ENCODE data around the gene ZC3H8.
A peak's percentile ranks its signal among the peaks of the same experiment; 100 is the strongest.
"Not testable (repeated sequence)": the region's sequence is repeated elsewhere in the genome, so short reads cannot be mapped to it uniquely, and the experiment has no call there.

ZC3H8 gene

DNA sequence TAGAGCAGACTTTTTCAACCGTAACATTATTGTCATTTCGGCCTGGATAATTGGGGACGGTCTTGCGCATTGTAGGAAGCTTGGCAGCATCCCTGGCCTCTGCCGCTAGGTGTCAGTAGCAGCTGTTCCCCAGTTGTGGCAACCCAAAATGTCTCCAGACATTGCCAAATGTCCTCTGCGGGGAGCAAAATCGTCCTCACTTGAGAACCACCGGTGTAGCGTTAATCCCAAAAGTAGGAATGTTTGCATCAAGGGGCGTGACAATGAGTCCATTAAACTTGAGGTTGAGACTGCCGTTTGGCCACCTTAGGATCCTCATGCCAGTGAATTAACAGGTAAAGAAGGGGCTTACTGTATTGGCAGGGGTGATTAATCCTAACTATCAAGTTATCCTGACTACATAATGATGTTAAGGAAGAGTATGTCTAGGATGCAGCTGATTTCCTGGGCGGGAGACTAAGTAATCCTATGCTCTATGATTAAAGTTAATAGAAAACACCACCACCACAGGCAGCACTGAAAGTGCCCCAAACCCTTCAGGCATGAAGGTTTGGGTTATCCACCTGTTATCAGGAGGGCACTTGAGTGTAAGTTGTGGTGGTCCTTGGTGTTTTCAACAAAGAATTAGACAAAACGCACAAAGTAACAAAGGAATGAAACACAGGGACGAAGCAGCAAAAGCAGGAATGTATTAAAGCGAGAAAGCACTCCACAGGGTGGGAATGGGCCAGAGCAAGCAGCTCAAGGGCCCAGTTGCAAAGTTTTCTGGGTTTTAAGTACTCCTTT, 4.9 kb upstream of the ZC3H8 start:
- DNase-seq (ENCODE audit: low read depth, low spot score) = peak; percentile 56

DNA sequence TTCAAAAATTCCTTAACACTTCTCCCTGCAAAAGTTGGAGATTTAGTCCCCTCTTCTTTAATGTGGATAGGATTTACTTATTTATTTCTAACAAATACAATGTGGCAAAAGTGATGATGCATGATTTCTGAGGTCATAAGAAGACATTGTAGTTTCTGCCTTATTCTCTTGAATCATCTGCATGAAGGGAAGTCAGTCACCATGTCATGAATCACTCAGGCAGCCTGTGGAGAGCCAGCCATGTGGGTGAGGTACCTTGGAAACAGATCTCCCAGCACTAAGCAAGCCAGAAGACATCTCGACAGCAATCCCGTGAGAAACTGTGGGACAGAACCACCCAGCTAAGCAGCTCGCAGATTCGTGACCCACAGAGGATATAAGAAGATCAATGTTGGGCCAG, 2.7 kb upstream of the ZC3H8 start:
- DNase-seq (ENCODE audit: low read depth, low spot score) = no peak

DNA sequence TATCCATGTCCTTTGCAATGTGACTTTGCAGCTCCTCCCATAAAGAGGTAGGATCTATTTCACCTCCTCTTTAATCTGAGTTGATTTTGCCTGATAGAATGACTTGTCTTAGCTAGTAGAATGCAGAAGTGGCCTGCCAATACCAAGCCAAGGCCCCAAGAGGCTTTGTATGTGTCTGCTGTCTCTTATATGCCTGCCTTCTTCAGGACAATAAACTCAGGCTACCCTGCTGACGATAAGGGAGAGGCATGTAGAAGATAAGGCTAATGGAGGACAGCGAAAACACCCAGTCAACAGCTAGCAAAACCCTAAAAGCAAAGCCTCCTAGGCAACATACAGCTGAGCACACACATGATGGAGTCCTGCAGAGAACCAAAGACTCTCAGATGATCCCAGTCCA, 1.8 kb upstream of the ZC3H8 start:
- DNase-seq (ENCODE audit: low read depth, low spot score) = no peak

DNA sequence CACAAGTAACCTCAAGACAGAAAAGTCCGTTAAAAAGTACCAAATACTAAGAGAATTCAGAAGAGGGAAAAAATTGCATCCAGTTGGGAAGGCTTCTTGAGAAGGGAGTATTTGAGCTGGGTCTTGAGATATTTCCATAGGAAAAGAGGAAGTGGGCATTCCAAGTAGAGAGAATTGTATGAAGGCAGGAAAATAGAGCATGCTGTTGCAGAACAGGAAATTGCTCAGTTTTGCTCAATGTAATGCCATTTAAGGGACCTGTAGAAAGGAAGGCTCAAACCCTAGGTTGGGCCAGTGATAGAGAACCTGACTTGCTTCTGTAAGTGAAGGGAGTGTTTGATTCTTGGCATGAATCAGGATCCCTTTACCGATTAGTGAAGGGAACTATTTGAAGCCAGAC, 1.0 kb upstream of the ZC3H8 start:
- no peak for DNase-seq (ENCODE audit: low read depth, low spot score)

DNA sequence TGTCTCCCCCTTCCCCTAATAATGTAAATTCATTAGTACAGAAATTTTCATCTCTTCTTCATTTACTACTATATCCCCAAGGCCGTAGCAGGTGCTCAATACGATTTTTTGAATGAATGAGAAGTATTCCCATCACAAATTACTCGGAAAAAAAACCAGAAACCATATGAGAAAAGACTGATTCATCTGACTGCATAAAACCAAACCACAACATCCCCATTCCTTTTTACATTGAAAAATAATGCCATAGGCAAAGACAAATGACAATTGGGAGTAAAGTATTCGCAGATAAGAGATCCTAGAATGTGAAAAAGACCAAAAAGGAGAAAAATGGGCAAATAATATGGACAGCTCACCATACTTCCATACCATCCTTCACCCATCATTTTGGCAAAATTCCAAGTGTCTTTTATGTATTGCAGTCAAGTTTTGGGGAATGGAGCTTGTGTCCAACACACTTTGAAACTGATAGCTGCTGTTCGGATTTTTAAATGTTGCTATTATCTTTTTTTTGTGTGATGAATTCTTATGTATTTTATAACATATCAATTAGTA, 1.5 kb downstream of the ZC3H8 start:
- DNase-seq (ENCODE audit: low read depth, low spot score) = no peak

DNA sequence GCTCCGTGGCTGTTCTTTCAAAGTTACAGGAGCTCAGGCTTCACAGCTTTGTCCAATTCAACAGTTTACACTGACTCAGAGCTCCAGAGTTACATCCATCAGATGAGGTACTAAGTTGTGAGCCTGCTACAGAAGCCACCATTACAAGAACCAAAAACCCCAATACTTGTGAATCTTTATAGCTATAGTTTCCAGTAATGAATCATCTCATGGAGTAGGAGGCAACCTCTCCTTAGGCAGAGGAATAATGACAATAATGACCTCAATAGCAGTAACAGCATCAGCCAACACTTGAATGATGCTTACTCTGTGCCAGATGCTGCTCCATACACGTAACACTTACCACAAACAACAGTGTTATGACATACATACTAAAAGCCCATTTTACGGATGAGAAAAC, 3.6 kb downstream of the ZC3H8 start:
- DNase-seq (ENCODE audit: low read depth, low spot score) = no peak

DNA sequence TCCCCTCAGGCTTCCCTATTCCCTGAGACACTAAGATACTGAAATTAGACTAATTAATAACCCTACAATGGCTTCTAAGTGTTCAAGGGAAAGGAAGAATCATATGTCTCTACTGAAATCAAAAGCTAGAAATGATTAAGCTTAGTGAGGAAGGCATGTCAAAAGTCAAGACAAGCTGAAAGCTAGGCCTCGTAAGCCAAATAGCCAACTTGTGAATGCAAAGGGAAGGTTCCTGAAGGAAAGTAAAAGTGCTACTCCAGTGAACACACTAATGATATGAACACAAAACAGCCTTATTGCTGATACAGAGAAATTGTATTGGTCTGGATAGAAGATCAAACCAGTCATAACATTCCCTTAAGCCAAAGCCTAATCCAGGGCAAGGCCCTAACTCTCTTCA, 10.0 kb downstream of the ZC3H8 start:
- DNase-seq (ENCODE audit: low read depth, low spot score) = no peak

DNA sequence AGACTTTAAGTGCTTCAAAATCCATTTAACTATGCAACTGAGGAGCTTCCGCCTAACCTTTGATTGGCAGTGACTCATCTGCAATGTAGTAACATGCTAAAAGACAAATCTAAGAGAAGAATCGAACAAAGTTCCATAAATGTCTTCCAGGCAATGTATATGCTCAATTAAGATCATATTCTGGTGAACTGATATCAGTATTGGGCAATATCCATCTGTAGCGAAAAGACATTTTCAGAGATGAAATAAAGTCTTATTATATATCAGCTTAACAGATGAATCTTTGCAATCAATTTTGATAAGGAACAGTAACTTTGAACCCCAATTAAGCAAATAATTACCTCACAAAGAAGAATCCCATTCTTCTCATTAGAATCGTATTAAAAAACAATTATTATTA, 11.6 kb downstream of the ZC3H8 start:
- no peak for DNase-seq (ENCODE audit: low read depth, low spot score)

DNA sequence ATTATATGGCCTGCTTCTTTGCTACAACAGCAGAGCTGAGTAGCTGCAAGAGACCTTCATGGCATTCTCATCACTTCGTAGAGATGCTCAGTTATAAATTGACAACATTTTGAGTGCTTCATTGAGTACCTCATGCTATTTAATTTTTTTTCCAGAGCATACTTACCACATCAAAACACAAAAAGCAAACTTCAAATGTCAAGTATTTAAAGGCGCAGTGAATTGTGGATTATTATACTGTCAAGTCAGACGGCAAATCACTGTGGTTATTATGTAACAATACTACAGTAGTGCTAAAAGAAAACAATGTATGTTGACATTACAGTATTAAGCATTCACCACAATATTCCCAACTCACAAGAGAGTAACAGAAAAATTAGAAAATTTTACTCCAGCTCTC, 12.5 kb downstream of the ZC3H8 start:
- DNase-seq (ENCODE audit: low read depth, low spot score) = no peak

DNA sequence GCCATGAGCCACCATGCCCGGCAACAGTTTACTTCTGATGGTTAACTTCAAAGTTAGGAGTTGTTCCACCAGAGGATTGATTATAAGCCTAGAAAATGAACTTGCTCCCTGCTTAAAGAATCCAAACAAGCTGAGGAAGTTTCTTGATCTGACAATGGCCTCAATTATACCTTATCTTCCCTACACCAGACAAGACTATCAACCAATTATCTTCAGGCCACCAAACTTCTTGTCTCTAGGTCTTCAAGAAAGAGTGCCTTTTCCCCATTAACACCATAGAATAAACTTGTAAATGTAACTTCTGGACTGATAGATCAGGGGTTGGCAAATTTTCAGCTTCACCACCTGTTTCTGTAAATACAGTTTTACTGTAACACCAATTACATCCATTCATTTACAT, 15.0 kb downstream of the ZC3H8 start:
- DNase-seq (ENCODE audit: low read depth, low spot score) = no peak

DNA sequence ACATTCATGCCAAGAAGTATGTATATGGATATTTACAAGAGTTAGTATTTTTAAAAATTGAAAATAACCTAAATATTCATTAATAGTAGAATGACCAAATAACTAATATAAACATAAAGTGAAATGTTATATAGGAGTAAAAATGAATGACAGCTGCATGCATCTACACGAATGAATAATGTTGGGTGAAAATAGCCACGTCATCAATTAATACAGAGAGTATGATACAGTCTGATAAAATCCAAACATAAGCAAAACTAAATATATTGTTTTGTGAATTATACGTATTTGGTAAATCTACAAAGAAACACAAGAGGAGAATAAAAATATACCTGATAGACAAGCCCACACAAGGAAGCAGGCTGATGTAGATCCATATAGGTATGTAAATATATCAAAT, 24.5 kb downstream of the ZC3H8 start:
- no peak for DNase-seq (ENCODE audit: low read depth, low spot score)

DNA sequence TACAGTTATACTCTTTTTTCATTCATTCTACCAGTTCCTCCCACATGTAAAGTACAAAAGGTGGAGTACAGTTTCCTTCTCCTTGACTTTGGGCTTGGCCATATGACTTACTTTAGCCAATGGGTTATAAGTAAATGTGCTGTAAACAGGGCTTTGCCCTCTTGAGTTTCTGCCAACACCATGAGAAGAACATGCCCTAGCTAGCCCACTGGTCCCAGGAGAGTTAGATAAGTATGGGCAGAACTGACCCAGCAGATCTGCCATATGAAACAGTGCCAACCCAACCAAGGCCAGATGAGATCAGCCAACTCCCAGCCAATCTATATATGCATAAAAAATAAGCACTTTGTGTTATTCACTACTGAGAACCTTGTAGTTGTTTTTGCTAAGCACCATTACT, 25.5 kb downstream of the ZC3H8 start:
- no peak for DNase-seq (ENCODE audit: low read depth, low spot score)

DNA sequence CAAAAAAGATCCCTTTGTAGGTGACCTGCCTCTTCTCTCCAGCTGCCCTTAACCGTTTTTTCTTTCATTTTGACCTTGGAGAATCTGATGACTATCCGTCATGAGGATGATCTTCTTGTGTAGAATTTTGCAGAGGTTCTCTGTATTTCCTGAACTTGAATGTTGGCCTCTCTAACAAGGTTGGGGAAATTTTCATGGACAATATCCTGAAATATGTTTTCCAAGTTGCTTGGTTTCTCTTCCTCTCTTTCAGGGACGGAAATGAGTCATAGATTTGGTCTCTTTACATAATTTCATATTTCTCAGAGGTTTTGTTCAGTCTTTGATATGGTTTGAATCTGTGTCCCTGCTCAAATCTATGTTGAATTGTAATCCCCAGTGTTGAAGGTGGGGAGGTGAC, 34.0 kb downstream of the ZC3H8 start:
- DNase-seq (ENCODE audit: low read depth, low spot score) = no peak

DNA sequence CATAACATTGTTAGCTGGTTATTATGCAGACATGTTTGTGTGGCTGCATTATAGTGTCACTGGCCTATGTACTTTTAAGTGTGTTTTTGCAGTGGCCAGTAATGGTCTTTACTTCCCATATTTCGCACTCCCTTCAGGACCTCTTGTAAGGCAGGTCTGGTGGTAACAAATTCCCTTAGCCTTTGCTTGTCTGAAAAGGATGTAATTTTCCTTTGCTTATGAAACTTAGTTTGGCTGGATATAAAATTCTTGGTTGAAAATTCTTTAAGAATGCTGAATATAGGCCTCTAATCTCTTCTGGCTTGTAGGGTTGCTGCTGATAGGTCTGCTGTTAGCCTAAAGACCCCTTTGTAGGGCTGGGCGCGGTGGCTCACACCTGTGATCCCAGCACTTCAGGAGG, 34.7 kb downstream of the ZC3H8 start:
- no peak for DNase-seq (ENCODE audit: low read depth, low spot score)

DNA sequence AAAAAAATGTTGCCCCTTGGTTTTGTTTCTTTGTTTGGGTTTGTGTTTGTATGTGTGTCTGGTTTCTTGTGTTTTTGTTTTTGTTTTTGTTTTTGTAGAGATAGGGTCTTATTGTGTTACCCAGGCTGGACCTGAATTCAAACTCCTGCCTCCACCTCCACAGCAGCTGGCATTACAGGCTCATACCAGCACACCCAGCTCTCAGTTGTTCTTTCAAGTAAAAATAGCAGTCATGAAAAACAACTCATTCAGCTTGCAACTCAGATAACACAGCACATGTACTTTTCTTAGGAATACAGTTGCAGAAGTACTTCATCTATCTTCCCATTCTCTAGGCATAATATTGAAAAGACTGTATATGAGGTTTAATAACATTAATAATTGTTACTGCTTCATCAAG, 37.0 kb downstream of the ZC3H8 start:
- DNase-seq (ENCODE audit: low read depth, low spot score) = no peak

DNA sequence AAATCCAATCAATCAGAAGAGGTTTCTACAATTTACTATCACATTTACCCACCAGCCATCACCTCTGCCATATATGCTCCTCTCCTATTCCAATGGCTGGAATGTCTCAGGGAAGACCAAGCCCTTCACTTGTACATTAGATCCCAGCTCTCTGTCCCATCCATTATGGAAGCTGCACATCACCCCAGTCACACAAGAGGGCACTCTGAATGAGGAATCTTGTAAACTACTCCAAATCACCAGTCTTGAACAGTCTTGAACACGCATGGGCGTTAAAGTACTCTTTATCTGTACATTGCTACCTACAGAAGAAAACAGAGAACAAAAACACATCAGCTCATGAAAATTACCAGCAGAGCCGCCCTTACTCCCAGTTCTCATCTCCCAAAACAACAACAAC, 38.7 kb downstream of the ZC3H8 start:
- no peak for DNase-seq (ENCODE audit: low read depth, low spot score)

DNA sequence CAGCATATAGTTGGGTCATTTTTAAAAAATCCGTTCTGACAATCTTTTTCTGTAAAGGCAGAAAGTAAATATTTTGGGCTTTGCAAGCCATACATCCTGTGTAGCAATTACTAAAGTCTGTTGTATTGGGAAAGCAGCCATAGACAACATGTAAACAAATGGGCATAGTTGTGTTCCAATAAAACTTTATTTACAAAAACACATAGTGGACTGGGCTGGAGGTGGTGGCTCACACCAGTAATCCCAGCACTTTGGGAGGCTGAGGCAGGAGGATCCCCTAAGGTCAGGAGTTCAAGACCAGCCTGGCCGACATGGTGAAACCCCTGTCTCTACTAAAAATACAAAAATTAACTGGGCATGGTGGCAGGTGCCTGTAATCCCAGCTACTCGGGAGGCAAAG, 46.9 kb downstream of the ZC3H8 start:
- DNase-seq (ENCODE audit: low read depth, low spot score) = not testable (repeated sequence)

DNA sequence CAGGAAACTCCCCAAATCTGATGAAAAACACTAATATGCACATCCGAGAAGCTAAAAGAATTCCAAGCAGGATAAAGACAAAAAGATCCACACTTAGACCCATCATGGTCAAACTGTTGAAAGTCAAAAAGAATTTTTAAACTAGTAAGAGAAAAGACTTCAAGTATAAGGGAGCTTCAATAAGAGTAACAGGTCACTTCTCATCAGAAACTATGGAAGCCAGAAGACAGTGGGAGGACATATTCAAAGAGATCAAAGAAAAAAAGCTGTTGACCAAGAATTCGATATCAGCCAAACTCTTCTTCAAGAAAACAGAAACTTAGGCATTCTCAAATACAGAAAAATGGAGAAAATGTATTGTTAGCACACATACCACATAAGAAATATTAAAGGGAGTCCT, 50.4 kb downstream of the ZC3H8 start:
- no peak for DNase-seq (ENCODE audit: low read depth, low spot score)

DNA sequence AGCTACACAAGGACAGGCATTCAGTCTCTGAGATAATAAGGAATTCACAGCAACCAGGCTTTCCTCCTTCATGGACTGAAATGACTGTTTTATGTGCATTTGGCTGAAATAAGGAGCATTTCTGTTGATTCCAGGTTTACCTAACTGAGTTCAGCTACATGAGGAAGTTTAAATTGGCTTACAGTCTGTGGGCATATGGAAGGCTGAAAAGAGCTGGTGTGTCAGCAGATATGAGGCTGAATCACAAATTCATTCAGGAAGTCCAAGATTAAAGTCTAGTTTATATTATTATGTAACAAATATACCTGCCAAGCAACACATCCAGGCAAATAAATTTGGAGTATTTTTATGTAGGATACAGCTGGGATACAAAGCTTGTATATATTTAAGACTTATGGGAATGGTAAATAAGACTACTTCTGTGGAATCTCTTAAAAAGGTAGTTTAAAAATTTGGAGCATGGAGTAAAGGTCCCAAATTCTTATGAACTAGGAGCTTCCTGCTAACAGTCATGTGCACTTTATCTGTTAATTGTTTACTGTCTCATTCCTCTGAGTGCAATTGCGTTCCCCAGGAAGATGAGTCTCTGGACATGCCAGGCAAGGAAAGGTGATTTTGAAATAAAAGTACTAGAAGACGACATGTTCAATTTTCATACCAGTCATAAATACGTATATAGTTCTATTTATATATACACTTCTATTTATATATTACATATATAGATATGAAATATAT, 53.0 kb downstream of the ZC3H8 start:
- DNase-seq (ENCODE audit: low read depth, low spot score) = no peak

DNA sequence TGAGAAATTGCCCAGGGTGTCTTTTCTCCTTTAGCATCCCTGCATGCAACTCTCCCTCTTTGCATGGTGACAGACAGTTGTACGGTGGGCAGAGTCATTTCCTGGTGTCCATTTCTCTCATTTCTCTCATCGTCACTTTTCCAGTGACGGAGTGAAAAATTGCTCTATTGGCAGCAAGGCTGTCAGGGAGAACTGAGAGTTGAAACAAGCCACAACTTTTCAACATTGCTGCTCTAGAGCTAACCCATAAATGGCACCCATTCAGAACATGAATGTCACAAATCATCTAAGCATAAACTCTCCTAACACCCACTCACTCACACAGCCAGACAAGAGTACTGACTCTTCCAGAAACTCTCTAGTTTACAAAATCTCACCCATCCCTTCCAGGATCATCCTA, 55.7 kb downstream of the ZC3H8 start:
- DNase-seq (ENCODE audit: low read depth, low spot score) = no peak

DNA sequence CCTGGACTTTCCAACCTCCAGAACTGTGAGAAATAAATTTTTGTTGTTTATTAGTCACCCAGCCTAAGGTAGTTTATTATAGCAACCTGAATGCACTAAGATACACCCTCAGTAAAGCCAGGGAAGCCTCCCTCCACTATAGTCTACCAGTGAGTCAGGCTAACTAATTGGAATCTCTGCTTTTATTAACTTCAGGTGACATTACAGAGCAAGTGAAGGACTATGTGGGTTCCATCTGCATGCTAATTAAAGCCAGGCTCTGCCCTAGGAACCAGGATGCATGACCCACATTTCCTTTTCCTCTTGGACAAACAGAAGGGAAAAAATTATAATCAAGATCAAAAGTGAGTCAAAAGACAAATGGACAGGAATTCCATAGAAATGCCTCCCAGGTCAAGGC, 56.1 kb downstream of the ZC3H8 start:
- DNase-seq (ENCODE audit: low read depth, low spot score) = no peak

DNA sequence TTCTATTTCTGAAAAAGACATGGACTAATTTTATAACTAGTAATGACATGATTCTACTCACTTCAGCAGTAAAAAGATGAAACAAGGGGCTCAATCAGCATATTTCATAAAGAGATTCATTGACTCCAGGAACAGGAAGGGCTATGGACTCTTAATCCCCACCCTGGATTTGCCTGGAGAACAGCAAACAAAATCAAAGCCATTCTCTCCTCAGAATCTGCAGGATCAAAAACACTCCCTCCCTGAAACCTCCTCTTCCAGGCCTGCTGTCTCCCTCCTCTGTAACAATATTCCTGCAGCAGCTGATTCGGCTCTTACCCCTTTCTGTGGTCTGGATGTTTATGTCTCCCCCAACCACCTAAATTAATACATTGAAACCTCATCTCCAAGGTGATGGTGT, 57.0 kb downstream of the ZC3H8 start:
- no peak for DNase-seq (ENCODE audit: low read depth, low spot score)

DNA sequence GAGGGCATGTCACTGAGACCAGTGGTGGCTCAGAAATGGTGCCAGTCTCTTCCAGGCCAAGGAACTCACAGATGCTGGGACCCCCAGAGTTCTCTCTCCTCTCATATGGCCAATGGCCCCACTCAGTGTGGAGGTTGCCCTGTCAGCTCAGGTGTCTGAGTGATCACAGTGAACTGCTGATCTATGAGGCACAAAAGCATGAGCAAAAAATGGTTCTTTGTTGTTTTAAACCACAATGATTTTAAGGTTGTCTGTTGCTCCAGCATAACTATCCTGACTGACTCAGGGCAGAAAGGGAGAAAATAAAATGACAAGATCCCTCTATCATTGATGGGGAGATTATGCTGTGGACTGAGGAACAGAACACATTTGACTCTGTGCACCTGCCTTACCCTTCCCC, 58.9 kb downstream of the ZC3H8 start:
- no peak for DNase-seq (ENCODE audit: low read depth, low spot score)
